HG03039 (cell line): ENCODE measurements around the gene MARCHF9.

Experiments
- ATAC-seq: cut with Tn5 transposase; IDR thresholded peaks from one replicate; pipeline ENCODE4 v1.9.1; 2021; ENCODE audit warnings: mild to moderate bottlenecking, moderate library complexity; ENCODE audit not compliant: unreplicated experiment

Gene MARCHF9

DNA sequence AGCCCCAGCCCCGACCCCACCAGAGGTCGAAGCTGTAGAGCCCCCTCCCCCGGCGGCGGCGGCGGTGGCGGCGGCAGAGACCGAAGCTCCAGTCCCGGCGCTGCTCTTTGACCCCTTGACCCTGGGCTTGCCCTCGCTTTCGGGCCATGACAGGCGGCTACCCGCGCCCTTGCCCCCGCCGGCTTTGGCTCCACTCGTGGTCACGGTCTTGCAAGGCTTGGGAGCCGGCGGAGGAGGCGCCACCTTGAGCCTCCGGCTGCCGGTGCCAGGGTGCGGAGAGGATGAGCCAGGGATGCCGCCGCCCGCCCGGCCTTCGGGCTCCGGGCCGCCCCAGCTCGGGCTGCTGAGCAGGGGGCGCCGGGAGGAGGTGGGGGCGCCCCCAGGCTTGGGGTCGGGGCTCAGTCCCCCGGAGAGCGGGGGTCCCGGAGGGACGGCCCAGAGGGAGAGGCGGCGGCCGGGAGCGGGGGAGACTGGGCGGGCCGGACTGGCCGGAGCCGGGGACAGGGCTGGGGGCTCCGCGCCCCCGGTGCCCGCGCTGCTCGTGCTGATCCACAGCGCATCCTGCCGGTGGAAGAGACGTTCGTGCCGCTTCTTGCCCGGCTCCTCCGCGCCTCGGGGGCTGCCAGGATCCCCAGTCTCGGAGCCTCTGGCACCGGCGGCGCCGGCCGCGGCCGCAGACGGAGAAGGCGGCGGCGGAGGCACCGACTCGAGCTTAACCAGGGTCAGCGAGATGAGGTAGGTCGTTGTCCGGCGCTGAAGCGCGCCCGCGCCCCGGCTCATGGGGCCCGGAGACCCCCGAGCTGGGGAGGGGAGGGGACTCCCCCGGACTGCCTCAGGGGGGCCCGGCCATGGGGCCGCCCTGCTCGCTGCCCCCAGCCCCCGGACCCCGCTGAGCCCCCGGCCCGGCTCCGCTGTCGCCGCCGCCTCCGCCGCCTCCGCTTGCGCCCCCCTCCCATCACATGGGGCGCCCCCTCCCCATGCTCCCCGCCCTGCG is 17.1 kb upstream of the MARCHF9 start:
- no peak for ATAC-seq

DNA sequence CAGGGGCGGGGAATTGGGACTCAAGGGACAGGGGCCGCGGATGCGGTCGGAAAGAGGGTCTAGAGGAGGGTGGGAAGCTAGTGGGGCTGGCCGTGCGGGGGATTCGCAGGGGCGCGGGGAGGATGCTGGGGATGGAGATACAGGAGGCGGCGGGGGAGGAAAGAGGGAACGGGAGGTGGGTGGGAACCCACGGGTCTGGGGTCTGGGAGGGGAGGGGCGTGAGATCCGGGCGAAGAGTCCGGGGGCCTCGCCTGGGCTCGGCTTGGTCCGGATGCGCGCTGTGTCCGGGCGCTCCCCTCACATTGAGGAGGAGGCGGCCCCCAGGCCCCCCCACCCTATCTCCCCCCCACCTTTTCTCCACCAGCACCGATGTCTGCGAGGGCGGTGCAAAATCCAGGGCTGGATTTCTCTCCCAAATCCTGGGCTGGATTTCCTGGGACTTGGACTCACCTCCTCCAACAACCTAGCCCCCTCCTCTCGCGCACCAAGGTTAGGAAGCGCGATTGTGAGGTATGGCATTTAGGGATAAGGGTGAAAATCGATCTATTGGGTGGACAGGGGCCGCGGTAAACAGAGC is 16.2 kb upstream of the MARCHF9 start, which contains the start of gene AGAP2:
Gene AGAP2 (minus strand): TSS at position 82 of the 577 bp plus-strand sequence. CDS start 496 bp downstream, outside the sequence.
- ATAC-seq = no peak

DNA sequence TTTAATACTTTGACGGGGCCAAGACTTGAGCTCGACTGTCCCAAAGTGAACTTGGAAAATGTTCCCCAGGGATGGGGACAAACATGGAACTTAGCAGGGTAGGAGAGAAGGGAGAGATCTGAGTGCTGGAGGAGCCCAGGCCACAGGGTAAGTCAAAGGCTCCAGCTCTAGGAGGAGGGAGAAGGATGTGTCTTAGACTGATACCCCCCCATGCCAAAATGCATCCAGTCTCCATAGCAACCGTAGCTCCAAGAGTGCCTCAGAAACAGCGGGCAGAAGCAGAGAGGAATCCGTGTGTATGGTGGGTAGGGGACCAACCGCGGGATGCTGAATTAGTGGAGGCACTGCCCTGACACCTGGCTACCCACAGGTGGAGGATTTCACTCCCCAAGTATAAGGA is 15.5 kb upstream of the MARCHF9 start:
- no peak for ATAC-seq

GRCh38 chr12:57739914-57740538 is 14.9 kb upstream of the MARCHF9 start:
- ATAC-seq = no peak

DNA sequence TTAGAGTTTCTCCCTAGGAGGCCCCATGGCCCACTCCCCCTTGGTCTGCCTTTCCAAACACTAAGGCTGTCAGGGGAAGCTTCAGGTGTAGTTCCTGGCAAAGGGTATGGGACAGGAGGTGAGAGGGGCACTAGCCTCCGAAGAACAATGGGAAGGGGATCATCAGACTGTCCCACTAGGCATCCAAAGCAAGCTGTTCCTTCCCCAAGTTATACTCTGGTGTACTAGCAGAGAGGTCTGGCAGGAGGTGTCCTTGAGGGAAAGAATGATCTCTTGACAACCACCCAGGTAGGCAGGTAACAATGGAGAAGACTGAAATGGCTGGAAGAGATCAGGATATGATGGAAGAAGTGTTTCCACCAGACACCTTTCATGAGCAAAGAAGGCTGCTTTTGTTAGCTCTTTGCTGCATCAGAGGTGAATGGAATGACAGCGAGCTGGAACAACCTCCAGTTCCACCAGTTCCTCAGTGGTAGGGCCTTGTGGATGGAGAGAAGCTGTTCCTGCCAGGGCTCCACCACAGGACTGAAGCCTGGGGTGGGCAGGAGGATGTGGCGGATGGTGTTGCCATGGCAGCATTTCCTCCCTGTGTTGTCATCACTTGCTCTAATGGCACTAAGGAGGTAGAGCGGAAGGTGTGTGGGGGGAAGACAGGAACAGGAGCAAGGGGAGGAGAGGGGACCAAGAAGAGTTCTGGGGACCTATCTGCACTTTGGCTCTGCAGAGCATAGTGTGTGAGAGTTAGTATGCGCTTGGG is 14.1 kb upstream of the MARCHF9 start:
- no peak for ATAC-seq

- no peak for ATAC-seq
Observed at GRCh38 chr12:57741413-57741789, 13.5 kb upstream of the MARCHF9 start.

DNA sequence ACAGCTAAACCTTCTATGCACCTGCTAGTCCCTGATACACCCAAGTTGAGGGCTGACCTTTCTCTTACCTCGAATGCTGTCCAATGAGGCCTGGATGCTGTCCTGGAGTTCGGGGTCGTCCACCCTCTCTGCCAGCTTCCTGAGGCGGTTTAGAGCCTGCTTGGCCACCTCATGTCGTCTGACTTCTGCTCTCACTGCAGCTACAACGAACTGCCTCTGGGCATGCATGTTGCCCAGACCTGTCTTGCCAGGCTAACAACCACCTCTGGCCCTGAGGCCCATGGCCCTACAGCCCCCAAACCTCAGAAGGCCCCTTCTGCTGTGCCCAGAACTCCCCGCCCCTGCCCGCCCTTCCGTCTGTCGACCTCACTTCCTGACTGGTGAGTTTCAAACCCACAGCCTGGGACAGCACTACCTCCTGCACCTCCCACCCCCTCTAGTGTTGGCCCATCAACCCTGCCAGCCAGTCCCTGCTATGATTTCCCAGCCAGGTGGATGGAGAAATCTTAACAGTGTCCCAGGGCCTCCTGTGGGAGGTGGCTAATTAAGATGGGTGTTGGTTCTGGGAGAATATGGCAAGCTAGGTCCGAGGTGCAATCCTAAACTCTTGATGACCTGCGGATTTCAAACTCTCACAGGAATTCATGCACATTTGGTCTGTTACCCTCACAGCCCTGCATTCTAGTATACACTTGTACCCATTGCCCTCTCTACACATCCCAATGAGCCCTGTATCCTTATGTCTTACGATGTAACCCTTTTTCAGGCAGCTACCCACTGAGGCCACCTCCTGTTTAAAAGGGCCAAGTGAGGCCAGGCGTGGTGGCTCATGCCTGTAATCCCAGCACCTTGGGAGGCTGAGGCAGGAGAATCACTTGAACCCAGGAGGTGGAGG is 12.8 kb upstream of the MARCHF9 start:
- peak; percentile 46 for ATAC-seq

DNA sequence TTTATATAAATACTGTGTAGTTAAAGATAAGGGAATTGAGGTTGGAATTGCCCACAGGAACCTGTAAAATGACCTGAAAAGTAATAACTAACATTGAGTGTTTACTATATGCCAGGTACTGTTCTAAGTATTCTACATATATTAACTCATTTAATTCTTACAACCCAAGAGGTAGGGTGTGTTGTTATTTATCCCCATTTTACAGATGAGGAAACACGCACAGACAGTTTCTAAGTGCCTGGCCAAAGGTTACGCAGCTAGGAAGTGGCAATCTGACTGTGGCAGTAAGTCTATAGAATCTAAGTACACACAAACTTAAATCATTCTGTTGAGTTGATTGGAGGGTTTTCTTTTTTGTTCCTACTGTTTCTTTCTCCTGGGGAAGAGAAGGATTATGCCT is 11.1 kb upstream of the MARCHF9 start:
- ATAC-seq = no peak

- ATAC-seq = peak; percentile 30
Observed at GRCh38 chr12:57744194-57744776, 10.6 kb upstream of the MARCHF9 start.

GRCh38 chr12:57744777-57745484 is 10.0 kb upstream of the MARCHF9 start, which contains the start of gene TSPAN31:
Gene TSPAN31, plus strand, starts transcription at chr12:57745039. Its CDS starts 116 bp downstream, at chr12:57745155.
- ATAC-seq = peak; percentile 81

DNA sequence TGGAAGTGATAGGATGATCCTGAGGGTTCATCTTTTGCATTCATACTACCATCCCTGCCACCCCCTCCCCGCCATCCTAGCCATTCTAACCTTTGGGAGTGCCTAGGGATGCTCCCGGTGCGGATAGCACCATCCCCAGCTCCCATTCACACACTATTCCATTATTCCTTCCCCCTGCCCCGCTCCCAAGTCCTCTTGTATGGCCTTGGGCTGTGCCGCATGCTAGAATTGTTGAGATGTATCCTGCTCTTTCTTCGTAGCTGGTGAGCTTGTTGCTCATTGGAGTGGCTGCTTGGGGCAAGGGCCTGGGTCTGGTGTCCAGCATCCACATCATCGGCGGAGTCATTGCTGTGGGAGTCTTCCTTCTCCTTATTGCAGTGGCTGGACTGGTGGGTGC is 9.4 kb upstream of the MARCHF9 start:
- ATAC-seq = no peak

GRCh38 chr12:57746025-57746424 is 8.9 kb upstream of the MARCHF9 start:
- no peak for ATAC-seq

DNA sequence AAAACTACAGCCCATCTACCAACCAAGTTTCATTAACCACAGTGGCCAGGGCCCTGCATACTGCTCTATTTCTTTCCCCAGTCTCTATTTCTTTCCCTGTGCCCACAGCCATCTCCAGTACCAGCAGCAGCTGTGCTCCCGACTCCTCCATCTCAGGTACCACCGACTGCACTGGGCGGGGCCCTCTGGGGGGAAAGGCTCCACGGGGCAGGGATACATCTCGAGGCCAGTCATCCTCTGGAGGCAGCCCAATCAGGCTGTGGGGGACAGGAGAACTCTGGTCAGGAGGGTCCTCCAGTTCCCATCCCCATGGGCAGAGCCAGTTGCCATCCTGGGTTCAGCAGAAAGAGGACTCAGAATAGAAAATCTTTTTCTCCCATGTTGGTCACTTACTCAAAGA is 5.8 kb upstream of the MARCHF9 start:
- ATAC-seq = no peak

GRCh38 chr12:57750561-57751431 is 4.1 kb upstream of the MARCHF9 start:
- ATAC-seq = no peak

GRCh38 chr12:57751432-57751787 is 3.5 kb upstream of the MARCHF9 start:
- no peak for ATAC-seq

DNA sequence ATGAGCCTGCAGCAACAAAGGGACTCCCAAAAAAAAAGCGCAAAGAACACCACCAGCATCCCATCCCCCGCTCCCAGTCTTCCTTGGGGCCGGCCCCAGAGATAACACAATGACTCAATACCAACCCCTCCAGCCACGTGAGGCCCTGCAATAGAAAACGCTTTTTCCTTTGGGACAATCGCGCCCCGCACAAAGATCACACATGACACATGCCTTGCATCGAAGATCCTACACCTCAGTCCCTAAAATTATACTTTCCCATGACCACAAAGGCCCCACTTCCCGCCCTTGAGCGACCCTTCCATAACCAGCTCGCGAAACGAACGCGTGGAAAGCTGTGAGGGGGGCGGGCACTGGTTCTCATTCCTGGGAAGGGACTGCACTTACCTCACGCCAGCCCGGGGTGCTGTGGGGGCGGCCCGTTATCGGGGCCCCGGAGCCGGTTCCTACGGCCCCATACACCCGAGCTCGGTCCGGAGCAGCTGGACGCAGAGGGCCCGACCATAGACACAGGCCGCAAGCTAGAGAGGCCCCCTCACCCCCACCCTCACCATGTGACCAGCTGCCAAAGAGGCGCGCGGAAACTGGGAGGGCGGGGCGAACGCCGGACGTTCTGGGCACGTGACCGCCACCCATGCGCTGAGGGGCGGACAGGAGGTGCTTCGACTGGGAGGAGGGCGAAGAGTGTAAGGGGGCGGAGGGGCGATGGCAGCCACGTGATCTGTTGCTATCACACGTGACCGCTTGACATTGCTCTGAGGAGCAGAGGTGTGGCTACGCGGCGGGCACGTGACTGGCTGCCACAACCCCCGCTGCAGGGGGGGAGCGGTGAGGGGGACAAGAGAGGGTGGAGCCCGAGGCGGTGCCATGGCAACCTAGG is 2.9 kb upstream of the MARCHF9 start, which contains the start of gene CDK4:
Gene CDK4 (minus strand): TSS at position 523 of the 880 bp plus-strand sequence. CDS start 593 bp downstream, outside the sequence.
- peak; percentile 70 for ATAC-seq

DNA sequence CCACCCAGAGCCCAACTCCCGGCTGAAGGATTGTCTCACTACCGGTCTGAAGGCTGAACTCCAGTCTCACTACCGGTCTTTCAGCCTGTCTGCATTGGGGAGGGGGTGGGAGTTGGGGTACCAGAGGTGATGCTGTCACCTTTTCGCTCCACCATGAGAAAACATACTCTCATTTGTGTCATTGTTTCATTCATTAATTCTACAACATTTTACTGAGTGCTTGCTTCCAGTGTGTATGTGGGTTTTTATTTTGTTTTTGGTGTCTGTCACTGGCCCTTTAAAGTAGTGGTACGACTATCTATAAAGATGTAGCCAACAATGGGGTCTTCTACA is 2.3 kb upstream of the MARCHF9 start:
- no peak for ATAC-seq
